ENCODE results near the gene RGS6.

Gene RGS6

DNA sequence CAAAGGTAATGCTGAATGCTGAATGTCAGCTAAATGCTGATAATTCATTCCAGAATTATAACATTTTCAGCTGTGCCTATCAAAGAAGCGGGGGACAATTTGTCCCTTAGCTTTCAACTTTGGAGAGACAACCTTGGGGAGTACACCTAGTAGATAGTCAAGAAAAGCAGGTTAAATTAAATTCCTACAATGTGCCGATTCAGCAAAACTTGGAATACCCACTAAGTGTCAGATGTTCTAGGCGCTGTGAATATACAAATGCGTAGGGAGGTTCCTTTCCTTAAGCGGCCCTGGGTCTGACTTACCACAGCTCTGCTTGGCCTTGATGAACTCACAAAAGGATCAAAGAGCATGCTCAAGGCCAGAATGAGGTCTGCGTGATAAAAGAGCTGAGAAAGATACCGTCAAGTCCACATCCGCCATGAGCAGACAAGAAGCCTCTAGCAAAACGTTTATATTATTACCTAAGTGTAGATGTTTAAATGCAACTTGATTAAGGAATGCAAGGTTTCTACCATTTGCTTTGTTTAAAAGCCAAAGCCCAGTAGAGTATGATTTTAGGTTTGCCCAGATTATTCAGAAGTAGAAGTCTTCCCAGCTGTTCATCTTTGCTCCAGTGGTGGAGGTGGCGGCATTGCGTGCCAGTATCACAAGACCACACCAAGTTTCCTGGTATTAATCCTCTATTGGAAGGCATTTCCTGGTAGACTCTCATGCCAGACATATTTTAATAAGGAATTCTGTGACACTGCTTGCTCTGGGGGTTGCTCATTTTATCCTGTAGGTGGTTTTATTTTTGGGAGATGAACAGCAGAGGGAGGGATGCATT is 593.1 kb downstream of the RGS6 start:
- DNase-seq (ENCODE audit: low read depth in 2 of 2) = no peak

DNA sequence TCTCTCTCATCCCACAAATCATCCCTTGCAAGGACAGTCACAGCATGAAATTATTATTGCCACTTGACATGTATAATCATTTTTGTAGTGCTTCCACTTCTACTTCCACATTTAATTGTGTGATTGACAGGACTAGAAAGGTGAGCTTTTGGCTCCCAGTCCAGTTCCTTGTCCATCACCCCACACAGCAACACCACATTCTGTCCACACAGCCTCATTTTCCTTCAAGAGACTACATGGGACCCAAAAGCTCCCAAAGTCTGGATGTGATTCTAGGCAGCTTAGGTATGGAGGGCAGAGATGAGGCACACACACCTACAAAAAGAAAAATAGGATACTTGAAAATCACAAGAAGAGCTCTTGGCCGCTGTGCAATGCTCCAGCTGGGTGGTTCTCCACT is 595.4 kb downstream of the RGS6 start:
- no peak for DNase-seq (ENCODE audit: low read depth in 2 of 2)

DNA sequence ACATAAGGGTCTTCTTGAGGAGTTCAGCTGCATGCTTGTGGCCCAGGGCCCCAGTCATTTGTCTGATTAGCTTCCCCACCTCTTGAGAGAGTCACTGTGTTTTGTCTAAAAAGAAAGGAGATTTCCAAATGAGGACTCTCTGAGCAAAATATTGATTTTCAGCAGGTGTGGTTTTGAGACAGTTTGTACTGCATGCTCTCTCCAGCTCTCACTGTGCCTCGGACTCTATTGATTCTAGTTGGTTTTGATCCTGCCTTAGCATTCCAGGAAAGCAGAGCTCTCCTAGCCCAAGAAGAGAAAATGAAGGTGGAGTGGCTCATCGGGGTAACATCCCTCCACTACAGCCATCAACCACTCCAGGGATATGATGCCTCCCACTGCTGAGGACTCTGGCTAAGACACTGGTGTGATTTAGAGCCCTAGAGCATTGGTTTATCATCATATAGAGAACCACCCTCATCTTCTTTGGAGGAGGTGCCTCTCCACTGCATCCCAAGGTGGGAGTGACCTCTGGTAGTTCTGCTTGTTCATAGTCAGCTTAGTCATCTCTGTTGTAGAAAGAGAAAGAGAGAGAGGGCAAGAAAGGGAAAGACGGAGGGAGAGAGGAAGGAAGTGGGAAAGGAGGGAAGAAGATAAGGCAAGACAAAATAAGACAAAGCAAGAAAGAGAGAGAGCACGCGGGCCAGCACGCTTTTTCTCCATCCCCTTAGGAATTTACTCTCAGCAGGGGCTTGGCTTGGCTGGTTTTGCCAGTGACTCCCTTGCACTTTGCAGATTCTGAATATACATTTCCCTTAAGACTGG is 596.0 kb downstream of the RGS6 start:
- no peak for DNase-seq (ENCODE audit: low read depth in 2 of 2)

DNA sequence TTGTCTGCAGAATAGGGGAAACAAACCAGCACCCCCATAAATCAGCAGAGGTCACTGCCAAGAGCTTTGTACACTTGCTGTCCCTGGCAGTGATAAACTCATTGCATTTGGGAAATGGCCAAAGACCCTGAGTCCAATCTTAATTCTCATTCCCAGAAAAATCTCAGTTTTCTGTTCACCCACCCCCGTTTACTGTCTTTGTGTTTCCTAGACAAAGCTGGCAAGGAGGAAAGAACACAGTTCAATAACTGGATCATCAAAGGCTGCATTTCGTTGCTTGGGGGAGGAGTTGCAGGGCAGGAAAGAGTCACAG is 596.6 kb downstream of the RGS6 start:
- no peak for DNase-seq (ENCODE audit: low read depth in 2 of 2)

DNA sequence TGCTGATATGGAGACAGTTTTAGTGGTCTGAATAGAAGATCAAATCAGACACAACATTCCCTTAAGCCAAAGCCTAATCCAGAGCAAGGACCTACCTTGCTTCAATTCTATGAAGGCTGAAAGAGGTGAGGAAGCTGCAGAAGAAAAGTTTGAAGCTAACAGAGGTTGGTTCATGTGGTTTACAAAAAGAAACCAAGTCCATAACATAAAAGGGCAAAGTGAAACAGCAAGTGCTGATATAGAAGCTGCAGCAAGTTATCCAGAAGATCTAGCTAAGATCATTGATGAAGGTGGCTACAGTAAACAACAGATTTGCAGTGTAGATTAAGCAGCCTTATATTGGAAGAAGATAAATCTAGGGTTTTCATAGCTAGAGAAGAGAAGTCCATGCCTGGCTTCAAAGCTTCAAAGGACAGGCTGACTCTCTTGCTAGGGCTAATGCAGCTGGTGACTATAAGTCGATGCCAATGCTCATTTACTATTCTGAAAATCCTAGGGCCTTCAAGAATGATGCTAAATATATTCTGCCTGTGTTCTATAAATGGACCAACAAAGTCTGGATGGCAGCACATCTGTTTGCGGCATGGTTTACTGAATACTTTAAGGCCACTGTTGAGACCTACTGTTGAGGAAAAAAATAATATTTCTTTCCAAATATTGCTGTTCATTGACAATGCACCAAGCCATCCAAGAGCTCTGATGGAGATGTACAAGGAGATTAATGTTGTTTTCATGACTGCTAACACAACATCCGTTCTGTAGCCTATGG is 600.6 kb downstream of the RGS6 start:
- DNase-seq (ENCODE audit: low read depth in 2 of 2) = no peak

DNA sequence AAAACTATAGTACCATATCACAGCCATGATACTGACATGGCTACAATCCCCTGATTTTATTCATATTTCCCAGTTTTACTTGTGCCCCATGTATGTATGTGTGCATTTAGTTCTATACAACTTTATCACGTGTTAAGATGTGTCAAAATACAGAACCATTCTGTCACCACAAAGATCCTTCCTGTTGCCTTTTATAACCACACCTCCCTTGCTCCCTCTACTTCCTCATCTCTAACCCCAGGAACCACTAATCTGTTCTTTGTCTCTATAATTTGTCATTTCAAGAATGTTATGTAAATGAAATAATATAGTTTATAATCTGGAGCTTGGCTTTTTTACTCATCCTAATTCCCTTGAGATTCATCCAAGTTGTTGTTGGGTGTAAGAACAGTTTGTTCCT is 603.3 kb downstream of the RGS6 start:
- DNase-seq (ENCODE audit: low read depth in 2 of 2) = no peak

DNA sequence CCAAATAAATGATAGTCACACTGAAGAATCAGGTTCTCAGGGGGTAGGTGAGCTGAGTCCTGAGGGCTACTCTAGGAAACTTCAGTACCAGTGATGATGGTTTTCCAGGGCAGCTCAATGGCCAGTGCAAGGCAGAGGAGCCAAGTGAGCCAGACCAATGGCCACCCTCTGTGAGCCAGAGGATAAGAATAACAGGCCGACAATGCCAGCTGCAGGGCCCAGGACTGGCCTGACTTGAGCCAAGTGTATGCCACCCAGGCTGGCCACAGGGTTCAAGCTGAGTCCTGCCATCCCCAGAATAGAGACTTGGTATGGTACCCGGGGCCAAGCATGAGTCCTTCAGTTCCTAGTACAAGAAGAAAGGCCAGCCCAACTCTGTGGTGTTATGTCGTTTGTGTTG is 606.2 kb downstream of the RGS6 start:
- DNase-seq (ENCODE audit: low read depth in 2 of 2) = no peak

DNA sequence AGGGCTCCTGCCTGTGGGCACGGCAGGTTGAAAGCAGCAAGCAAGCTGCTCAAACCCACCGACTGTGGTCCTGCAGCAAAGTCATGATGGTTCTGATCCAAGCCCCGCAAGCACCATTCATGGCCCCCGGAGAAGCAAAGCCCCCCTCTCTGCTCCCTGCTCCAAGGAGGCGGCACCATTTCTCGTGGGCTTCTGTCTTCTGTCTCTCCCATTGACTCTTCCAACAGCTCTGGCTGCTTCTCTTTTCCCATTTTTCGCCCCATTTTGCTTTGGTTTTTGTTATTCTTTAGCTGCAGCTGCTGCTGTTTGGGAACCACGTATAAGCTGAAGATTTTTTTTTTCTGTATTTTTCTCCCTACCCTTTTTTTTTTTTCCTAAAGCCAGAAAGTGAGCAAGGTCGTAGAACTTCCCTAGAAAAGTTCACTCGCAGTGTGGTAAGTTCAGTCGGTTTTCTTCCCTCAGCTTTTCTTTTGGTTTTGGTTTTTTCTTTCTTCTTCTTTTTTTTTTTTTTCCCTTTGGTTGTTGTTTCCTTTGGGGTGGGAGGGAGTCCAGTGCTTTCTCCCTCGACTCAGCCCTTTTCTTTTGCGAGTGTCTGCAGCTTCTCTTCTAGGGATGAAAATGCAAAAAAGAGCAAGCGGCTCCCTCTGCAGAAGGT is 607.6 kb downstream of the RGS6 start:
- DNase-seq (ENCODE audit: low read depth in 2 of 2) = no peak

DNA sequence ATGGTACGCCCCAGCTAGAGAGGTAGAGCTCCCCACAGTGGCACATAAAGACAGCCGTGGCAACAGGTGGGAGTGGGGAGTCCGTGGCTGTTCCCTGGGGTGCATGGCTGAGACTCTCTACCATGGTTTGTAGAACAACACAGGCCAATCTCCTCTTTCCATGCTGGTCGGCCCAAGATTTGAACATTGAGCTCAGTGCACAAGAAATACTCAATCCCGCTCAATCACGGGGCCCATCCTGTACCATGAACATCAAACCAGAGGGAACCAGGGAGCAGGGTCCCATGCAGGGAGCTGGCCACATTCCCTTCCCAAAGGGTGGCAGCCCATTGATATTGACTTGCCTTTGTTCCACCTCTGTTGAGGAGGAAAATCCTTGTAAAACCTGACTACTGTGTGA is 608.6 kb downstream of the RGS6 start:
- DNase-seq (ENCODE audit: low read depth in 2 of 2) = no peak

DNA sequence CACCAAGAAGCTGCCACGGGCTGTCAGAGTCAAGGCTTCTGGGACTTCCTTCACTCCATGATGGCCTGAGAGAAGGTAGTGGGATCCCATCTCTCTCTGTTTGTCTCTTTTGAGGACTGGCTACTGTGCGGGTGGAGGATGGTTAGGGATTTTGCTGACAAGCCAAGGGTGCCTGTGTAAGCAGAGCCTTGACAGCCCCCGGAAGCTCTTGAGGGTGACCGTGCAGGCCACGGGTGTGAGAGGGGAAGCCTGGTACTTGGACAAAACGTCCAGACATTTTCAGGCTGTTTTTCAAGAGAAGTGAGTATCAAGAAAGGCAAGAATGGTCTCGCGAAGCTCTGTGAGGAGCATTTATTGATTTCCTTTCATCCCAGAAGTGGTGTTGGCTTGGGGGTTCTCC is 609.3 kb downstream of the RGS6 start:
- no peak for DNase-seq (ENCODE audit: low read depth in 2 of 2)

DNA sequence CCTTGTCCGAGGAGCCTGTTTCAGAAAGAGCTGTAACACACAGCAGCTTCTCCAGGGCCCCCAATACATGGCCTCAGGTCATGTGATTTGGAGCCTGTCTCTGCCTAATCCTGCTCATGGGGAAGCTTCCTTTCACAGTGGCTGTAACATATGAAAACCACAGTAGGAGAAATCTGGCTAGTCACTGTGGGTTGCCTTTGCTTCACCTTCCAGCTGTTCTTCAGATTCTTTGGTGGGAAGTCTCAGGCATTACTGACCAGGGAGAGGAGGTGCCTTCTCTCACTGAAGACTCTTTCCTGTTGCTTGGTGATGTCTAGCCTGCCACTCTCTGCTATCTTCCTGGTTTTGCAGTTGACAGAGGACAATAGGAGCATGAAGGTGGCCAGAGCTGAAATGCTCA is 611.1 kb downstream of the RGS6 start:
- DNase-seq (ENCODE audit: low read depth in 2 of 2) = no peak

DNA sequence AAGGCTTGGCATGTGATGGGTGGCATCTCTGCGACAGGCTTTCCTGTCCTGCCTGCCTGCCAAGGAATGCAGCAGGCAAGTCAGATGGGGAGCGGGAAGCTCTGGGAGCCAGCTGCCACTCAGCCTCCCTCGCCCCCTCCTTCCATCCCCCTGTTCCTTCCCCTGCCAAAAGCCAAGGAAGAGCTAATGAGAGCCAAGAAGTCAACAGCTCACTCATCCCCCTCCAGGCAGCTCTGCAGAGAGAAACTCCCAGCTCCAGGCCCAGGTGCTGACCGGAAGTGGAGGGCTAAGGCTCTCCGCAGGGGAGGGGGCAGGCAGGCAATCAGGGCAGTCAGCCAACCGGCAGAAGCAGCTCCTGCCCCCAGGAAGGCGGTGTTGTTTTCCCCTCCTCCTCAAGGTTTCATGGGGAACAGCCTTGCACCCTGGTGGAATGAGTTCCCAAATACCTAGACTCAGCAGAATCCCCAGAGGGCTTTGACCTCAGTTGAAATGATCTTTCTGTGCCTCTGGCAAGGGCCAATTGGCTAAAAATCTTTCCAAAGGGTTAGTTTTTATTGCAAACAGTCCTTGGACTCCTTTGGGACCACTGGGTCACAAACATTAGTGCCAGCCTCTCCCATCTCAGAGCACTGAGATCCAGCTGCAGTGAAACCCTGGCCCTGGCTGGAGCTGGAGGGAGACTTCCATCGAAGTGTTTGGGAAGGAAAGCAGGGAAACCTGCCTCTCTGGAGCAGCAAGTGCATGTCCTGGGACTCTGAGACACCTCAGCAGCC is 612.6 kb downstream of the RGS6 start:
- no peak for DNase-seq (ENCODE audit: low read depth in 2 of 2)

DNA sequence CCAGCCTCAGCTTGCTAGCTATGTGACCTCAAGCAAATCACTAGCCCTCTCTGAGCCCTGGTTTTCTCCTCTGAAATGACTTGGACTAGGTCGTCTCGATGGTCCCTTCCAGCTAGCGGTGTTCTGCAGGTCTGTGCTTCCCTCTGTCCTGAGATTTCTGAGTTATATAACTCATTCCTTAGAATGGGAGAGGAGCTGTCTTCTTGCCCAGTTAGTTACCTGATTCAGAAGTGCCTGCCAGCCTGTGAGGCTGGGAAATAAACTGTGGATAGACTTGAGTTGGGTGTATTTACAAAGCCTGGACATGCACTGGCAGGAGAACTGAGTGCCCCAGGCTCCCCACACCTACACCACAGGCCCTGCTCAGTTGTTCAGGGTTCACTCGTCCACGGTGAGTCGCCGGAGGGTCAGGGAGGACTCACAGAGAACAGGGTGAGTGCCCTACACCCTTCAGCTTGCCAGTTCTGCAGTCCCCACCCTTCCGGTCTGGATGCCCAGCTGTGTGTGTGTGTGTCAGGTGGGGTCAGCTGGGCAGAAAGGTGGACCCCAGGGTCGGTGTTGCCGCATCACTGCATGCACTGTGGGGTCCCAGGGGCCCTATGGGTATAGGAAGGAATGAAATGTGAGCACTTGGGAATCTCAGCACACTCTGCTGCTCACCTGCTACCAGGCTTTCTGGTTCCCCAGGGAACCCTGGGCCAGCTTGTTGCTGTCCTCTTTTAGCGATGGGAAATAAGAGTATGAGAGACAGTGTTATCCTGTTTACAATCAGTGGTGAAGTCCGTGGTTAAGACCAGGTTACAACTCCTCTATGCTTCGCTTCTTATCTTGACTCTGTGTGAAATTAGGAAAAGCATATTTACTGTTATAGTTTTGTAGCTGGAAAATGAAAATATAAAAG is 613.4 kb downstream of the RGS6 start:
- no peak for DNase-seq (ENCODE audit: low read depth in 2 of 2)

DNA sequence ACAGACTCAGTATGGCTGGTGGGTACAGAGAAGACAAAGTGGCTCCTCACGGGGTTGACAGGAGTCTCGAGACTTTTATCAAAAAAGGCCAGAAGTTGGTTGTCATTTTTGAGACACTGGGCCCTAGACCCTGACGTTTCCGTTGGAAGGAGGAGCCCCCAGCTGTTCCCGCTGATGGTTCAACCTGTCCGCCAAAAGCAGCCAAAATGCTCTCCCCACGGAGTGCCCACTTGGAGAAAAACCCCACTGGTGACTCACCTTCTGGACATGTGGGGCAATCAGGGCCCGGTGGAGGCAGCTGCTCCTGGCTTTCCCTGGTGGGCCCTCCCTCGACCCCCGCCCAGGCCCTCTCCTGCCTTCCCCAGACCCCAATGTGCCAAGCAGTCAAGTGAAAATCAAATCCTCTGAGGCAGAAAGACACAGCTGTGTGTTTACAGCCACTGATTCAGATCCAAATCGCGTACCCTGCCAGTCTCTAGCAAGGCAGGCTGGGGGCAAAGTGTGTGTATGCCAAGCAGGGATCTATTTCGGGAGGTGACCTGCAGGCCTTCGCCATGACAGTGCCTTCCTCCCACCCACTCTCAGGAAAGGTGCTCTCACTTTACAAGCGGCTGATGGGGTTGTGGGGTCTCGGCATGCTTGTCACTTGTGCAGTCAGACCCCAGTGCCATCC is 614.3 kb downstream of the RGS6 start:
- no peak for DNase-seq (ENCODE audit: low read depth in 2 of 2)

DNA sequence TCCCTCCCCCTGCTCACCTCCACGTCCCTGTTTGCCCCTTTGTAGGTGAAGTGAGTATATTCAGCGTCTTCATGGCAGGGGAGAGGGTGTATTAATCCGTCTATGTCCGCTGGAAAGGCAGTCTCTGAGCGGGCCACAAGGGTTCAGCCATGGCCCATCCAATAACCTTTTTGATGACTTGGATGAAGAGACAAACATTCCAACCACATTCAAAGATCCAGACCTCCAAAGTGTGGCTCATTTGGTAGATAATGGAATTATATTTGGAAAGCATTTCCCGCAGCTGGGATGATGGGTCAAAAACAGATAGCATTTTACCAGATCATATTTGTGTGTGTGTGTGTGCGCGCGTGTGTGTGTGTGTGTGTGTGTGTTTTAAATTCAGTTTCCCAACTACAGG is 615.8 kb downstream of the RGS6 start:
- DNase-seq (ENCODE audit: low read depth in 2 of 2) = no peak

DNA sequence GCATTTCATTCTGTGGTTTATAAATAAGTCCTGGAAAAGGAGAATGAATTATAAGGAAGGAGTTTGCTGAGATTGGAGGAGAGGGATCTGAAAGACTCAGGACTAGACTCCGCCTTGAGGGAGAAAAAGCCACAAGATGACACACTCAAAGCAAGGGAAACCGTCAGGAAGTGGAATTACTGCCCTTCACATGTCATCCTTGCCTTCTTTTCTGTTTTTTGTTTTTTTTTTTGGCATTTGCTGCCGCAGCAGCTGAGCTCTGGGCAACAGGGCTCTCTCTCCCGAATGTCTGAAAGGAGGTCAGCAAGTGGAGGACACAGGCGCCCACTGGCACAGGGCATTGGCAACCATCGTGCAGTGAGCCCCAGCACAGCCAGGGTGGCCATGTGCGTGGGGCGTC is 616.8 kb downstream of the RGS6 start:
- DNase-seq (ENCODE audit: low read depth in 2 of 2) = no peak

DNA sequence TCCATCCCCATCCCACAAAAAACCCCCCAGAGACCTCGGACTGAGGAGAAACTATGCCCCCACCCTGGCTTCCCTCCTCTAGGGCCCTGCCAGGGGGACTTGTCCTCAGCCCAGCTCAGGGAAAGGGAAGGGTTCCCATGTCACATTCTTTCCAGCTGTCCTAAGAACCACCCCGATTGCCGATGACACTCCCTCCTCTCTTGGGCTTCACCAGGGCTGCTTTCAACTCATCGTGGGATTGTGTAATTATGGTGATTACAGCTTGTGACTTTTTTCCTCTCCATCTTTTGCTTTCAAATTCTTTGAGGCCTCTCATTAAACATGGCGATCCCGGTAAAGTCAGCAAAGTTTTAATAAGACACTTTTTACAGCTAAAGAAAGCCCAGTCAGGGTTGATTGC is 617.6 kb downstream of the RGS6 start:
- no peak for DNase-seq (ENCODE audit: low read depth in 2 of 2)

DNA sequence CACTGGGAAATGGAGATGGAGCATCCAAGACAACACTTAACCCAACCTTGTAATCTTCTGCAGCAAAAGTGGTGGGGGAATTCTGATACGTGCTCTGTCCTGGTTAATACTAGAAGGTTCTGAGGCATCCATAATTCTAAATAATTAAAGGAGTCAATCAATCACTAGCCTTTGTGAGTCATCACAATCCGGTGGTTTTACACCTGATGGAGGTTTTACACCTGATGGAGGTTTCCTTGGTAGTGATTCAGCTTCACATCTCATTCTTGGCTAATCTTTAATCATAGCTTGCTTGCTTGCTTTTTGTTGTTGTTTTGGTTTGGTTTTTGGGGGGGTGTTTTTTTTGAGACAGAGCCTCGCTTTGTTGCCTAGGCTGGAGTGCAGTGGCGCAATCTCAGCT is 618.3 kb downstream of the RGS6 start:
- DNase-seq (ENCODE audit: low read depth in 2 of 2) = no peak

DNA sequence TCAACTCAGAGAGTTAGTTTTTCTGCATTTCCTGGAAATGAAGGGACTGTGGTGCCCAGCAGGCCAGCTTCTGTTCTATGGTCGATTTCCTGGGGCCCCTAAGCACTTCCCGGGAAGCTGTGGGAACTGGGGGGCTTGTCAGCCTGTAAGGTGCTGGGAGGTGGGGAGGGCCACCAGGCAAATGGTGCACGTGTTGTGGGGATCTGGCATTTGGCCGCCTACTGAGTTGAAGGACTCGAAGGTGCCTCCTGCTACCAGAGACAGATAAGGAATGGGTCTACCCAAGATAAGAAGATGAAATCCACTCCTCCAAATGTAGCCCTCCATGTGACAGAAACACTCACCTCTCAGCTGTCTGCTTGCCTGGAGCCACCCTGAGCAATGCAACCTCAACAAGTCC is 620.0 kb downstream of the RGS6 start:
- no peak for DNase-seq (ENCODE audit: low read depth in 2 of 2)

DNA sequence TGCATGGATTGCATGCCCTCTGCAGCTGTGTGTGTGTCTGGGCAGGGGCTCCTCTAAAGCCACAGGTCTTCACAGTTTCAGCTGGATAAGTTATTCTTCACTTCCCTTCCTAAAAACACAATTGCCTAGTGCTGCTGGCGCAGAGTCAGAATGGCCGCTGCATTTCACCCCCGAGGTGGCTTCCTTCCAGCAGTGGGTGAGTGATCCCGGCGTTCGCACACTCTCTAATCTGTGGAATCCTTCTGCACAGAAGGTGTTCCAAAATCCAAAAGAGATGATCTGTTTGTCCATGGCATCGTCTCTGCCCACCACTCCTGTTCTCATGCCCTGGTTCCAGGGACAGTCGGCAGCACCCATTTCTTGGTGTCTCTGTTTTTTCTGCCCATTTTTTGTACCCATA is 620.9 kb downstream of the RGS6 start:
- no peak for DNase-seq (ENCODE audit: low read depth in 2 of 2)
